HG03108 (cell line): ENCODE results near the gene ZNF222.

Source experiments
- ATAC-seq: cut with Tn5 transposase; IDR thresholded peaks from one replicate; pipeline ENCODE4 v1.9.1; 2021; ENCODE audit warnings: moderate library complexity; ENCODE audit not compliant: unreplicated experiment

The ZNF222 gene

GRCh38 chr19:44025217-44025936, at the start of gene ZNF222:
Gene ZNF222, plus strand, starts transcription at chr19:44025379. Its CDS starts 58 bp downstream, at chr19:44025437.
- ATAC-seq, result peak; percentile 89

GRCh38 chr19:43976732-43977131, 48.4 kb upstream of the ZNF222 start:
- no peak for ATAC-seq

DNA sequence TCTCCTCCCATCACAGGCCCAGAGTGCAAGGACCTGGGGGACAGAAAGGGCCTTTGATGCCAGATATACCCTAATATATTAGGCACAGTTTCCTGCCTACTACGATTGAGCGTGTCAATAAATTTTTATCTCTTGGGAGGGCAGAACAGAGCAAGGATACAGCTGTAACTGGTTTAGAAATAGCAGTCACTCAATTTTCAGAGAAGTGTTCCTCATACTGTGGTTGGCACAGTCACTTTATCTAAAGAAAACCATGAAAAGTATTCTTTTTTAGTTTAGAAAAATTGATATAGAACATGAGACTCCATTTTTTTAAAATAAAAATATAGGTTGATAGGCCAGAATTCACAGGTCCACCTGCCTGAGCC, 41.7 kb upstream of the ZNF222 start:
- peak; percentile 8 for ATAC-seq

DNA sequence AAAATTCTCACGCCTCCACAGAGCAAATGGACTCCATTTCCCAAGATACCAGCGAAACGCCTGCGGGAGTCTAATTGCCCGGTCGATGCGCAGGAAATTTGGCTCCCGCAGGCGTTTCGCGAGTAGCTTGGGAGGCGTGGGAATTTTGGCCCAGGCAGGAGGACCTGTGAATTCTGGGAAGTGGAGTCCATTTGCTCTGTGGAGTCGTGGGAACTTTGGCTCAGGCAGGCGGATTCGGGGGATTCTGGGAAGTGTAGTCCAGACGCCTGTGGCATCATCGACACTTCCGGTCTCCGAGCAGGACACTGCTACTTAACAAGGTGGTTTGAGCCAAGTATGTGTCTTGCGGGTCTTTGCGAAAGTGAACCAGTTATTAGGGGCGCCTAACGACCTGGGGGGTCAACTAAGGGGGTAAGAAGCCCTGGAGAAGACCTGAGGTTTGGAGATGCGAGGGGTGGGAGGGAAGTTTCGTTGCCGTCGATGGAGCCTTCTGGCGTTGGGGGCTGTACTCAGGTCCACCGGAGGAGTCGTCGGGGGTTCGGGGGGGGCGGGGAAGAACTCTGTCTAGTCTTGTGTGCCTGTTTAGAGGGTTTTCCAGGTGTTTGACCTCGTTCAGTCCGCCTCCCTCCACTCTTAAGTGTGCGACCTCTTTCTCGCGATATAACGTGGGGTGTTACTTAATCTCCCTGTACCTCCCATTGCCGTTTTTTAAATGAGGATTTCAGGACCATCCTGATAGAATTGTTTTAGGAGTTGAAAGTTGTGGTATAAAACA, 41.1 kb upstream of the ZNF222 start, which contains the start of gene ZNF155:
Gene ZNF155 (plus strand): TSS at position 277 of the 775 bp plus-strand sequence. CDS start 4,356 bp downstream, outside the sequence.
- peak; percentile 77 for ATAC-seq

- no peak for ATAC-seq
Observed at GRCh38 chr19:43984687-43985000, 40.5 kb upstream of the ZNF222 start.

GRCh38 chr19:43997631-43998290, 27.4 kb upstream of the ZNF222 start:
- no peak for ATAC-seq

DNA sequence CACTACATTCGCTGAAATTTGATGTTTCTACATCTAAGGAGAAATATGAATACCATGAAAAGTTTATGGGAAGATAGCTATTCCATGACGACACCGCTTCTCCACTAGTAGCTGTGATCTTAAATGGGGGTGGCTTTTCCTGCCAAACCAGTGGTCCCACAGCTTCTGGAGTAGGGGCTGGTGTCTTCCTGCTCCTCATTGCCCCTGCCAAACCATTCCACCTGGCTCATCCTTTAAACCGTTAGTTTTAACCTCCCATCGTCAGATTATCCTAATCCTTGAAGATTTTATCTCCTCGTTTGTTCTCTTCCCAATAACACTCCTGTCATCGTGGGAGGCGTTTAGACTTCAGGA, 23.0 kb upstream of the ZNF222 start:
- no peak for ATAC-seq

DNA sequence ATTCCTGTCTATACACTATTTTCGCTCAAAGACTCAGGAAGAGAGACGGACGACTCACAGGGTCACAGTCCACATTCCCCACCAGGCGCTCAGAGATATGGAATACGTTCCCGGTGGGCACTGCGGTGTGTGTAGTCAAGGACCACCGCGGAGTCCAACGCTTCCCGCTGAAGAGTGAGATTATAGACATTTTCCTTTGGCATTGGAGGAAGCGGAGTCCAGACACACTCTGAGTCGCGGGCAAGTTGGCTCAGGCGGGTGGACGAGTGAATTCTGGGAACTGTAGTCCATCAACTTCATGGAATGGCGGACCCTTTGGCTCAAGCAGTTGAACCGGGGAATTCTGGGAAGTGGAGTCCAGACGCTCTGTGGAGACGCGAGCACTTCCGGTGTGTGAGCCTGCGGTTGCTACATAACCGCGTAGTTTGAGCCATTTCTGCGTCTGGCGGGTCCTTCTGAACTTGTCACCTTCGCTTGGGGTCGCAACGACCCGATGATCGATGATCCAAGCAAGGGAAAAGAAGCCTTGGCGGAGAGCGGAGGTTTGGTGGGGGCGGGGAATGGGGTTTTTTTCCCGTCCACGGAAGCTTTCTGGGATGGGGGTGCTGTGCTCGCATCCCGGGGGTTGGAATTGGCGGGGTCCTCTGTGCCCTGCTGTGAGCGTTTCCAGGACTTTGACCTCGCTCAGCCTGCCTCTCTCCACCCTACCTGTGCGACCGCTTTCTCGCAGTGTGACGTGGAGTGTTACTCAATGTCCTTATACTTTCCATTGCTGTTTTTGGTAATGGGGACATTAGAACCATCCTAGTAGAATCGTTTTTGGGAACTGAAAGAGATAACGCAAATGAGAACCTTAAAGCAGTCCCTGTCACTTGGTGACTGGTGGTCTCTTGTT, 22.4 kb upstream of the ZNF222 start, which contains the start of gene ZNF230:
Gene ZNF230 (plus strand): TSS at position 392 of the 895 bp plus-strand sequence. CDS start 4,122 bp downstream, outside the sequence.
- peak; percentile 90 for ATAC-seq

GRCh38 chr19:44003461-44004009, 21.6 kb upstream of the ZNF222 start:
- no peak for ATAC-seq

- no peak for ATAC-seq
Observed at GRCh38 chr19:44005973-44006372, 19.2 kb upstream of the ZNF222 start.

DNA sequence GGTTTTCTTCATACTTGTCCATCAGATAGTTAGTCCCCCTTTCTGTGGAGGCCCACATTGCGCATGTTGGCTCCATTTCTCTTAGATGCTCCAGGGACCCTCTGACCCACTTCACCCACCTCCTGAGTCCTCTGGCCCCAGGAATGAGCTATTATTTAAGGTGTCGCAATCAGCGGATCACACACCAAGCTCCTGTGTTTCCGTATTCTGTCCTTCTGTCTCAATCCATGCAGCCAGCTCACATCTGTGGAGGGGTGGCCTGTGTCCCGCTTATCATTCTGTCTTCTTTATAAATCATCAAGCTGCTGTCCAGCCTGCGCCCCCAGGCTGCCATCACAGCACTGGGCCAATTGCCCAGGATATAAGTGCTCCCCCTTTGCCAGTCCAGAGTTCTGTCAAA, 17.7 kb upstream of the ZNF222 start:
- ATAC-seq, result no peak

DNA sequence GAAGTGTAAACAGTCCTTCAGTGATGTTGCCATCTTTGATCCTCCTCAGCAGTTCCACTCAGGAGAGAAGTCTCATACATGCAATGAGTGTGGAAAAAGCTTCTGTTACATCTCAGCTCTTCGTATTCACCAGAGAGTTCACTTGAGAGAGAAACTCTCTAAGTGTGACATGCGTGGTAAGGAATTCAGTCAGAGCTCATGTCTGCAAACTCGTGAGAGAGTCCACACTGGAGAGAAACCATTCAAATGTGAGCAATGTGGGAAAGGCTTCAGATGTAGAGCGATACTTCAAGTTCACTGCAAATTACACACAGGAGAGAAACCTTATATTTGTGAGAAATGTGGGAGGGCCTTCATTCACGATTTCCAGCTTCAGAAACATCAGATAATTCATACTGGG, 14.7 kb upstream of the ZNF222 start:
- ATAC-seq, result no peak

DNA sequence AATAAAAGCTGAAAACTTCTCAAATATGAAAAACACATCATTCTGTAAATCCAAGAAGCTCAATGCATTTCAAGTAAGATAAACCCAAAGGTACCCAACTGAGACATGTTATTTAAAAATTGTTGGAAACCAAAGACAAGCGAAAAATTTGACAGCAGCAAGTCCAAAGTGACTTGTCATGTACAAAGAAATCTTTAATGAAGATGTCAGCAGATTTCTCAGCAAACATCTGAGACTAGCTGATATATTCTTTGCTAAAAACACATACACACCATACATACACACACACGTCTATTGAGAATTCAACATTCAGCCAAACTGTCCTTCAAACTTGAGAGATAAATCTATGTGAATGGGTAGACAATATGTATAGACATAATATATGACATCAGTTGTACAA, 5.7 kb upstream of the ZNF222 start:
- ATAC-seq, result no peak

- no peak for ATAC-seq
Observed at GRCh38 chr19:44021221-44021620, 4.0 kb upstream of the ZNF222 start.

DNA sequence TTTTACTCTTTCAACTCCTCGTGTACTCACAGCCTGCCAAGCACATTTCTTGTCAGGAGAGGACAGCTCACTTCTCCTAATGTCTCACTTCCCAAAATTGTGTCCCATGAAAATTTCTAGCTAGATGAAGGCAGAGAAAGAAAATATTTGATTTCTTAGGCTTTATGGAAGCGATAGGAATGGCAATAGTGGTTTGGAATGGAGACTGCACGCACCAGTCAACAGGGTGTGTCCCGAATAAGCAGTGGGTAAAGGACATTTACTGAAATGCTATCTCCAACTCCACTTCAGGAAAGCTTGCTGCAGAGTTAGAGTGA, 321 bp upstream of the ZNF222 start:
- no peak for ATAC-seq

DNA sequence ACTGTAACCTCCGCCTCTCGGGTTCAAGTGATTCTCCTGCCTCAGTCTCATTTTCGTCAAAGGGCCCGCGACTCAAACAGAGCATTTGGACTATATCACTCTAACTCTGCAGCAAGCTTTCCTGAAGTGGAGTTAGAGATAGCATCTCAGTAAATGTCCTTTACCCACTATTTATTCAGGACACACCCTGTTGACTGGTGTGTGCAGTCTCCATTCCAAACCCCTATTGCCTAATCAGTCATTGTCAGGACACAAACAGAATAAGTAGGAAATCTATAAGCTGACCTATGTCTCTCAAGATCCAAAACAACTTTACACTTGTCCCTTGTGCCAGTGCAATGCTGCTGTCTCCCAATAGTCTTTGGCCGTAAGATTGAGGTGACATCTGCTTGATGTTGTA, 1.4 kb downstream of the ZNF222 start:
- no peak for ATAC-seq

DNA sequence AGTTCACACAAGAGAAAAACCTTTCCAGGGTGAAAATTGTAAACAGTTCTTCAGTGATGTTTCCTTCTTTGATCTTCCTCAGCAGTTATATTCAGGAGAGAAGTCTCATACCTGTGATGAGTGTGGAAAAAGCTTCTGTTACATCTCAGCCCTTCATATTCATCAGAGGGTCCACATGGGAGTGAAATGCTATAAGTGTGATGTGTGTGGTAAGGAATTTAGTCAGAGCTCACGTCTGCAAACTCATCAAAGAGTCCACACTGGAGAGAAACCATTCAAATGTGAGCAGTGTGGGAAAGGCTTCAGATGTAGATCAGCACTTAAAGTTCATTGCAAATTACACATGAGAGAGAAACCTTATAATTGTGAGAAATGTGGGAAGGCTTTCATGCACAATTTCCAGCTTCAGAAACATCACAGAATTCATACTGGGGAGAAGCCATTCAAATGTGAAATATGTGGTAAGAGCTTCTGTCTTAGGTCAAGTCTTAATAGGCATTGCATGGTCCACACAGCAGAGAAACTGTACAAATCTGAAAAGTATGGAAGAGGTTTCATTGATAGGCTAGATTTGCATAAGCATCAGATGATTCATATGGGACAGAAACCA, 6.9 kb downstream of the ZNF222 start:
- no peak for ATAC-seq

DNA sequence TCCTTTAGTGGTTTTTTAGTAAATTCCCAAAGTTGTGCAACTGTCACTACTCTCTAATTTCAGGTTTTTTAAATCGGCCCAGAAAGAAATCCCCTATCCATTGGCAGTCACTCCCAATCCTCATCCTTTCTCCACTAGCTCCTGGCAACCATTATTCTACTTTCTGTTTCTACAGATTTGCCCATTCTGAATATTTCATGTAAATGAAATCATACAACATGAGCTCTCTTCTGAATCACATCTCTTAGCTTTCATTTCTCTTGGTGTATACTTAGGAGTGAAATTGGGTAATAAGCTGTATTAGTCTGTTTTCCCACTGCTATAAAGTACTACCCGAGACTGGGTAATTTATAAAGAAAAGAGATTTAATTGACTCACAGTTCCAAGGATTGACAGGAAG, 17.0 kb downstream of the ZNF222 start:
- no peak for ATAC-seq

GRCh38 chr19:44050740-44051649, 25.8 kb downstream of the ZNF222 start:
- peak; percentile 20 for ATAC-seq
